GM19240 (cell line): Measurements from ENCODE around the gene SMPD2.
A peak's percentile ranks its signal among the peaks of the same experiment; 100 is the strongest.
"Not testable (repeated sequence)": the region's sequence is repeated elsewhere in the genome, so short reads cannot be mapped to it uniquely, and the experiment has no call there.

ENCODE experiments used
- DNase-seq: peaks from one replicate; pipeline ENCODE4 v3.0.0; 2011; ENCODE audit warnings: low spot score; ENCODE audit not compliant: insufficient read length

The SMPD2 gene

DNA sequence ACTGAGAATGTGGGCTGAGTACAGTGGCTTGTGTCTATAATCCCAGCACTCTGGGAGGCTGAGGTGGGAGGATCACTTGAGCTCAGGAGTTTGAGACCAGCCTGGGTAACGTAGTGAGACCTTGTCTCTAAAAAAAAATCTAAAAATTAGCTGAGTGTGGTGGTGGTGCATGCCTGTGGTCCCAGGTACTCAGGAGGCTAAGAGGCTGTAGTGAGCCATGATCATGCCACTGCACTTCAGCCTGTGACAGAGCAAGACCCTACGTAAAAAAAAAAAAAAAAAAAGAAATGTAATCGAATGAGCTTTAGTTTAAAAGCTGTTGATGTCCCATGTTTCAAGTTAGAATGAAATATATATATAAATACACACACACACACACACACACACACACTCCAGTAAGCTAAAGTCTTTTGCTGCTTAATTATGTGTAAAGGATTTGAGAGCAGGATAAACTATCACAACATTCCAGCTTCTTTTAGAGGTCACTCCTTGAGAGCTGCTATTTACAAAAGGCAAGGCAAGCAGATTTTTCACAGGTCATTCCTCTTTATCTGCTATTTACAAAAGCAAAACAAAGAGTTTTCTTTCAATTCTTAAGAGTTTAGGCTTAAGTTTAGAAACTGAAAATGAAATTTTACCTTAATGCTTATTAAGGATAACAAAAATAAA, 19.8 kb downstream of the SMPD2 start:
- no peak for DNase-seq

DNA sequence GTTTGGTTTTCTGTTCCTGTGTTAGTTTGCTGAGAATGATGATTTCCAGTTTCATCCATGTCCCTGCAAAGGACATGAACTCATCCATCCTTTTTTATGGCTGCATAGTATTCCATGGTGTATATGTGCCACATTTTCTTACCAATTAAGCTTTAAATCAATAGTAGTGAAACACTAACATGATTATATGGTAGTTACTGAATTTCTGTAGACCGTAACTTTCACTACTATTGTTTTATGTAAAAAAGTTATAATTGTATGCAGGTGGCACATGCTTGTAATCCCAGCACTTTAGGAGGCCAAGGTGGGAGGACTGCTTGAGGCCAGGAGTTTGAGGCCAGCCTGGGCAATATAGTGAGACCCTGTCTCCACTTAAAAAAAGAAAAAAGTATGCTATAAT, 20.7 kb downstream of the SMPD2 start:
- DNase-seq: not testable (repeated sequence)

DNA sequence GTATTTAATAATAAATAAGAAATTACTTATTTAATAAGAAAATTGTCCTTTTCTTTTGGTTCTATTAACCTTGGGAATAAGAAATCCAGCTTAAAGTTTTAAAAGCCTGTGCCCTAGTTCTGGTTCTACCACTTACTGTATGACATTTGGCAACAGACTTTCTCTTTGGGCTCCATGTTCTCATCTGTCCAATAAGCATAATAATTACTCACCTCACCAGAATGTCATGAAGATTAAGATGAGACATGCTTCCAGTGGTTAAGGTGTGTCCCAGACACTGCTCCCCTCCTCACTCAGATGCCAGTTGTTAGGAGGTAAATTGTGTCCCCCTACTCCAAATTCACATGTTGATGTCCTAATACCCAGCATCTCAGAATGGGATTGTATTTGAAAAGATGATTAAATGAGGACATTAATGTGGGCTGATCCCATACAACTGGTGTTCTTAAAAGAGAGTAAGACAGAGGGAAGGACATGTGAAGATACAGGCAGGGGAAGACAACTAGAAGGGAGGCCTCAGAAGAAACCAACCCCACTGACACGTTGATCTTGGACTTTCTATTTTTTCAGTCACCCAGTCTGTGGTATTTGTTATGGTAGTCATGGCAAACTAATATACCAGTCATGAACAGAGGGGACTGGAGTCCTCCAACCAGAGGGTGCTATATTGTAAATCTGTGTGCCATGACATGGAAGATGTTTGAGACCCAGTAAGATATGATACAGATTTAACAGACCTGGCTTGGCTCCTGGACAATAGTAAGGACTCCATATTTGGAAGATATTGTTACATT, 21.4 kb downstream of the SMPD2 start:
- DNase-seq: no peak

DNA sequence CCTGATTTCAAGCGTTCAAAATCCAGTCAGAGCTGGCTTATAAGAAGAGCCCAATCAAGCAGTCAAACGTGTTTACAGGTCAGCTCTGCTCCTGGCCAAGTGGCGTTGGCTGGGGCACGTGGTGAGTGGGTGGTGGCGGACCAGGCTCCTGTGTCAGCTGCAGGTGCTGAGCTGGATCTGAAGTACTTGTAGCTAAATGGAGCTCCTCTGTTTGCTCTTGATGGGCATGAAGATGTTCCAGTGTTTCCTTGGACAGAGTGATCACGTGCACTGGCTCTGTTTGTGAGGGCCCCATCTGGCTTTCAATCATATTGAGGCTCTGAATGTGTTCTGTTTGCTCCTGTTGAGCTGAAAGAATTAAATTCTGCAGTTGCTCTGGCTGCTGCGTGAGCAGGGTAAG, 25.2 kb downstream of the SMPD2 start:
- no peak for DNase-seq

DNA sequence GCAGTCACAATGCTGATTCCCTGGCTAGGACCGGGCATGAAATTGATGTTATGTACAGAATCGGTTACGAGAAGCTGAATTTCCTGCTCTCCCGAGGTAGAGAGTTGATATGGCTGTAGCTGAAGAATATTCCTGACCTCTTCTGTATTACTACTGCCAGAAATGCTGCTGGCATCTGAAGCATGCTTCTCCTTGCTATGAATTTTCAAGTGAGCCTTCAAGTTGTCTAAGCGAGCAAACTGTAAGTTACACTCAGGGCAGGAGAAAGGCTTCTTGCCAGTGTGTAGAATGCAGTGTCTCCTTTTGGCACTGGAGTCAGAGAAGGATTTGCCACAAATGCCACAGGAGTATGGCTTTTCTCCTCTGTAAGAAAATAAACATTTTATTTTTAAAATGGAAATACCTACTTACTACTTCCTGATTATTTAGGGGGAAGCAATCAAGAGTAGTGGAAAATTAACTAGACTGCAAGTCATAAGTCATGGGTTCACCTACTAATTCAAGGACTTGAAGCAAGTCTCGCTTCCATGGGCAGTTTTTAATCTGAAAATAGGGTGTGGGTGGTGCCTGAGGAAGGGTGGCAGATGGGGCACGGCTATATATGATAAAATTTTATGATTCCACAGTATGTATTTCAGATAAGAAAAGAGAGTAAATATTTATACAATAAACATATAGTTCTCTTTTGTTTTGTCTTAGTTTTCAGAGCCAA, 25.8 kb downstream of the SMPD2 start:
- DNase-seq: no peak

DNA sequence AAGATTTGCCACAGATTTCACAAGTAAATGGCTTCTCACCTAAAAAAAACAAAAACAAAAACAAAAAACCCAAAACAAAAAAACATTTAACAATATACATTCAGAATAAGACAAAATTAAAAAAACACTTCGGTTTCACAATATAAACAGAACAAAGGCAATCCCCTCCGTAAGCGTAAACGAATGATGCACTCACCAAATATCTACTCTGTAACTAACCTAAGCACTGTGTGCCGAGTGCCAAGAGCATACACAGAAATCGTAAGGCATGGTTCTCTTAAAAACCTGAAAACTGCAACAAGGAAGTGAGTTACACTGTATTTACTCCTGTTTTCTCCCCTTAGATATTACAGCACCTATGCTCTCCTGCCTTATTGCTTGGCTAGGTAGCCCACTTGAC, 27.2 kb downstream of the SMPD2 start:
- no peak for DNase-seq

DNA sequence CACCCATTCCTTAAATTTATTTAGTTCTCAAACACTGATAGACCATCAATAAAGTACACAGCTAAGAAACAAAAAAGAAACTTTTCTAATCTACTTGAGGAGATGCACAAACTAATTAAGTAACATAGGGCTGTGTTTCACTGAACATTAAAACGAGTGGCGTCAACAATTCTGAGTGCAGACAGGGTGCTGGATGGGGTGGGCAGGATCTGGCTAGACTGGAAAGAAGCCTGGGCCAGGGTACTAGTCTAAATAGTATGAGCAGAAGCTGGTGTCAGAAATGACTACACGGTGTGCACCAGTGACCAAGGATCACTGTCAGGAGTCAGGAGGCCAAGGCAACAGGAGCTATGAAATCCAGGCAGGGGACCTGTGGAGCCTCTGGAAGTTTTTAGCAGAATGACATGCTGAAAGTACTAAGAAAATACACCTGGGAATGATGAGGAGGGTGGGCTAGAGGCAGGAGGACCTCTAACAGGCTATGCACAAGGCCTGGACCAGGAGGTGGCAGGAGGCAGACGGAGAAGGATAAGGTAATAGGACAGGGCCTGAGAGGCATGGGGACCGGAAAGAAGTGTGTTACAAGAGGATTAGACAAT, 29.2 kb downstream of the SMPD2 start:
- DNase-seq: no peak

DNA sequence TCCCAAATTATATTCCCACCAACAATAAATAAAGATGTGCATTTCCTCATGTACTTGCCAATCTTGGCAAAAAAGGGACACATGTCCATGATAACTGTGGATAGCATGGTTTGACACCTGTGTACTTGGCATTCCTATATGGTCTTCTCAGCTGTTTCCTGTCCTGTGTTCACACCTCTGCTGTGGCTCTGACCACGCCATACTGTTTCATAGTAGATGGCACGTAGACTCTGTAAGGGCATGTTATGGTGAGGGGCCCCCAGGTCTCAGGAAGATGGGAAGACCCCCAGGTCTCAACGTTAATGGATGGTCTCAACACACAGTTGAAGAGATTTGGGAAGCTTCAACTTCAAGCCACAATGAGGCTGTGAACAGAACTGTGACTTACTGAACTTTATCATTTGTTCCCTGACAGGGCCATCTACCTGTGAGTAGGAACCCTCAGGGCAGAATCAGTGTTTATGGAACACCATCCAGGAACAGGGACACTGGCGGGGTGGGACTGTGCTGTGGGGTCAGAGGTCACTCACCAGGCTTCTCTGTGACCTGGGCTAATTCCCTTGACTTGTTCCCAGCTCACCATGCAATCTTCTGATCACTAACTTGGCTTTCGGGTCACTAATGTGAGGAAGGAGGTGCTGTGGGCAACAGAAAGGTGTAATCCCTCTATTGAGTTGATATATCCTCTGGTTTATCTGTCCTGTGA, 30.7 kb downstream of the SMPD2 start:
- no peak for DNase-seq

DNA sequence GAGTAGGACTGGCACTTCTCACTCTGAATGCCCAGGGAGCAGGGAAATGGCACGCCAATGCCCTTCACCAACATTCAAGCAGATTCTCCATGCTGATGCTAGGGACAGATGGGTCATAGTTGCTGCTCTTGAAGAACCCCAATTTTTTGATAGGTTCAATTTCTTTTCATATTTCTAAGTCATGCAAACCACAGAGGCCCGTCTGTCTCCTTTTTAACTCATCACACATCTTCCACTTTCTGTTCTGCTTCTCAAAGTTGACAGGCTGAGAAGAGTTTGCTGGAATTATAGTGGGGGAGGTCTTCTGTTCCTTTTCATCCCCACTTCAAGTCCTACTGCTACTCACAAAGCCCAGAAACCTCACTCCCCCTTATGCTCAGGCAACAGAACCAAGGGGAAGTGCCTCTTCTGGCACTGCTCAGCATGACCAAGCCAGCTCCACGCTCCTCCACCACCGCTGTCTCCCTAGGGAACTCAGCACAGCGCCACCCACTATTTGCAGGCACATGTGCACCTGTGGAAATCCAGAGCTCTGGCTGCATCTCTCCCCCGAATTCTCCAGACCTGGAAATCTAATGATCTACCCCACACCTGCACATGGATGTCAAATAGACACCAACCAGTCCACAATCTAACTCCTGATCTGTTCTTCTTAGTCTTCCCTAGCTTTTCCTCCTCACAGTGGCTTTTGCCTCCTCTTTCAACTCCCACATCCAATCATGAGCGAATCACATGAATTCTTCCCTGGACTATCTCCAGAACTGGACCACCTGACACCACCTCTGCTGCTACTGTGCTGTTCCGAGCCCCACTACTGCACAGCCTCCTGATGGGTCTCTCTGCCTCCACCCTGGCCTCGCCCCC, 31.8 kb downstream of the SMPD2 start:
- no peak for DNase-seq

DNA sequence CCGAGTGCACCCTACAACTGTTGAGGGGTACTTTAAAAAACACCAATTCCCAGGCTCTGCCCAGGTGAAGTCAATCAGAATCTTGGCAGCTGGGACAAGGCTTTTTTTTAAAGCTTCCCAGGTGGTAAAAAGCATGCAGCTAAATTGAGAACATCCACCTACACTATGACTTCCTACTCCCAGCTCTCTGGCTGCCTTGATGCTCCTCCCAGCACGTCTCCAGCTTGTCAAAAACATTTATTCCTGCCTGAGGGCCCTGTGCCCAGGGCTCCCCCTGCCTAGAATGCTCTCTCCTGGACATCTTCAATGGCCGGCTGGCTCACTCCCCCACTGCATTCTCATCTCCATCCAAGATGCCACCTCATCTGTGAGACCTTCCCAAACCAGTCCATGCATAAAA, 32.6 kb downstream of the SMPD2 start:
- no peak for DNase-seq

DNA sequence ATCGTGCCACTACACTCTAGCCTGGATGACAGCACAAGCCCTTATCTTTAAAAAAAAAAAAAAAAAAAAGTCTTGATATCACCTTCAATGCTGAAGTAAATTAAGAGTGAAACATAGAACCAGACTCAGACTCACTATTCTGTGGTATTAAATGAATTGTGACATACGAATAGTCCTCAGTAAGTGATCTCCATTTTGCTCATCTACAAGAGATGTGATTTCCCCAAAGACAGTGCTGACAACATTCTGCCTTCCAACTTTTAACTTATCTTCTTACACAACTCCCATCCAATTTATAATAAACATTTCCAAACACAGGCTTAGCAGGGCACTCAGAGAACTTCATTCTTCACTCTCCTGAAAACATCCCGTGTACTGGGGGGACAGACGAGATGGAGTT, 34.5 kb downstream of the SMPD2 start:
- DNase-seq: no peak

DNA sequence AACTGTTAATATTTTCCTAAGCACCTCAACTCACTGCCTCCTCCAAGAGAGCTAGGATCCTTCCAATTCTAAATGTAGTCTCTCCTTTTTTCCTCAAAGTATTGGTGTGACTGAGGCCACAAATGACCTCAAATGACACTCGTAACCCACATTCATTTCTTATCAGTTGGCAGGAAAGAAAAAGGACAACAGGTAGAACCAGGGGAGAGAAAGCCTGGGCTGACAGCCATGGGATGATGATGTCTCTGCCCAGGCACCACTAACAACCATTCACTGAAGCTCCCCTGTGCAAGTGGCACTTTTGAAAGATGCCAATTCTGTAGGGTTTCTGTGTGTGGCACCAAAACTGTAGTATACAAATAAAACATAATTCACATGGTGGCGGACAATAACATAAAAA, 35.1 kb downstream of the SMPD2 start:
- no peak for DNase-seq

DNA sequence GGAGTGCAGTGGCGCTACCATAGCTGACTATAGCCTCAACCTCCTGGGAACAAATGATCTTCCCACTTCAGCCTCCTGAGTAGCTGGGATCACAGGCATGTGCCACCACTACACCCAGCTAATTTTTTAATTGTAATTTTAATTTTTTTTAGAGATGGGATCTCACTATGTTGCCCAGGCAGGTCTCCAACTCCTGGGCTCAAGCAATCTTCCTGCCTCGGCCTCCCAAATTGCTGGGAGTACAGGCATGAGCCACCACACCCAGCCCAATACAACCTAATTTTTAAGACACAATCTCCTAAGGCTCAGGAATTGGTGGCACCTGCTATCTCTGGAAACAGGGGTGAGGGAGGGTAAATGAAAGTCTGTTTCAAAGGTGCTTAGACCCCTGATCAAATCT, 36.7 kb downstream of the SMPD2 start:
- no peak for DNase-seq

DNA sequence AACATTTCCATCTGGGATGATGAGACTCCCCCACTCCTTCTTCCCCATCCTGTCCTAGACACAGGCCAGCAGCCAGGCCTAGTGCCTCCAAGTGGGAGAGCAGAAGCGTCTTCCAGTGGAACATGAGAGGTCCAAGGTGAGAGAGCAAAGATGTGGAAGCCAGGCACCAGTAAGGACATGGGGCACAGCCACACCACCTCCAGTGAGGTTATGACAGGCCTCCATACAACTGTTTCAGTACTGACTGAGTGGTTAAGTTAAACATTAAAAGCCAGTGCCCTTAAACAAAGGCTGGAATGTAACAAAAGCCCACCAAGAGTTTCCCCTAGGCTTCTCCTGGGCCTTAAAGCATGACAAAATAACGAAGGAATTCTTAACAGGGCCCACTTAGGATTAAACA, 37.2 kb downstream of the SMPD2 start:
- no peak for DNase-seq

DNA sequence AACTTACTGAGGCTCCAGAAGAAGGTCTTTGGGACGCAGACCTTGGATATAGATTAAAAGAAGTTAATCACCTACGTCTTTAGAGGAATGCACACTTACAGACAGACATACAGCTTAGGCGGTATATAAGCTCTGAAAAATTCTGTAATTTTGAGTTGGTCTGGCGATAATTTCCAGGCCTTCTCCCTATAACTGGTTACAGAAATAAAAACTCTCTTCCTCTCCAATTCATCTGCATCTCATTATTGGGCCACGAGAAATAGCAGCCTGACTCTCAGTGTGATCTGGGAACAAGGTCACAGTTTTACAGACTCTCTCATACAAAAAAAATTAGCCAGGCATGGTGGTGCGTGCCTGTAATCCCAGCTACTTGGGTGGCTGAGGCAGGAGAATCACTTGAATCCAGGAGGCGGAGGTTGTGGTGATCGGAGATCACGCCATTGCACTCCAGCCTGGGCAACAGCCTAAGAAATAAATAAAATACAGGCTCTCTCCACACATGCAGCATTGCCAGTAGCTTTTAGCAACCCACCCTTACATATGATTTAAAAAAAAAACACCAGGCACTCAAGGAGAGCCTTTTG, 37.8 kb downstream of the SMPD2 start:
- no peak for DNase-seq

DNA sequence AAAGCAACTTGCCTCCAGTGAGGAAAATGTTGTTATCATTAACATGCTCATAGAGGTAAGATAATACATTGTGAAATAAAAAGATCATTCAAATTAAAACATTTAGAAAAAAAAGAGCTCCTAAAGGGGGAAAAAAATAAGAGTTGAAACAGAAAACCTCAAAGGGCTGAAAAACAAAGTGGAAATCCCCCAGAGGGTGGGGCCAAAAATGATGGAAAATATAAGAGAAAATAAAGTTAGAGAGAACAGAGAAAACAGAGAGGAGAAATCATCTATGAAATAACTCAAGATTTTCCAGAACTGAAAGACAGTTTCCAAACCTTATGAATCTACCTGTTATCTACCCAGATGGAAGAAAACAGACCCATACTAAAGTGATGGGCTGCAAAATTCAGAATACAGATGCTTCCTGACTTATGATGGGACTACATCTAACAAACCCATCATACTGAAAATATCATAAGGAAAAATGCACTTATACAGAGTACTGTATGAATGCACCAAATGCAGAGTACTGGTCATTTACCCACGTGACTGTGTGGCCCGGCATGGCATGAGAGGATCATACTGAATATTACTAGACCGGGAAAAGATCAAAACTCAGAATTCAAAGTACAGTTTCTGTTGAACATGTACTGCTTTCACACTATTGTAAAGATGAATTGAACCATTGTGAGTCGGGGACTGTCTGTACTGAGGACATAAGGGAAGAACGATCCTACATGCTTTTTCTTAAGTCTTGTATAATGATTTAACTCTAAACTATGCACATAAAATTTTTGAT, 38.5 kb downstream of the SMPD2 start:
- no peak for DNase-seq

DNA sequence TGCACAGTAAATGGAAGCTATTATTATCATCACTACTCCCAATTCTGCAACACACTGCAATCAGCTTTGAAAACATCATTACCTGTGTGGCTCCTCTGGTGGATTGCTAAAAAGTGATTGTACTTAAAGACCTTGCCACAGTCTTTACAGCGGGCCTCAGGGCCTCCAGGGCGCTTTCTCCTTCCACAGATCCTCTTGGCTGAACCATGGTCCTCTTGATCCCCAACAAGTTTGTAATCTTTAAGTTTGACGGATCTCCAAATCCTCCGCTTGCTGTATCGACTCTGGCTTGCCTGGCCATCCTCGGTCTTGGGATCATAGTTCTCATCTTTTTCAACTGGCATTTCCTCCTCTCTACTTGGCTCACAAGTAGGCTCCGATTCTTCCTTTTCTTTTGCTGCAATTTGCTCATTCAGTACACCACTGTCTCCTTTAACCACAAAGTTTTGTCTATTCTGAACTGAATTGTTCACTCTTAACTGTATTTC, 40.5 kb downstream of the SMPD2 start:
- no peak for DNase-seq

DNA sequence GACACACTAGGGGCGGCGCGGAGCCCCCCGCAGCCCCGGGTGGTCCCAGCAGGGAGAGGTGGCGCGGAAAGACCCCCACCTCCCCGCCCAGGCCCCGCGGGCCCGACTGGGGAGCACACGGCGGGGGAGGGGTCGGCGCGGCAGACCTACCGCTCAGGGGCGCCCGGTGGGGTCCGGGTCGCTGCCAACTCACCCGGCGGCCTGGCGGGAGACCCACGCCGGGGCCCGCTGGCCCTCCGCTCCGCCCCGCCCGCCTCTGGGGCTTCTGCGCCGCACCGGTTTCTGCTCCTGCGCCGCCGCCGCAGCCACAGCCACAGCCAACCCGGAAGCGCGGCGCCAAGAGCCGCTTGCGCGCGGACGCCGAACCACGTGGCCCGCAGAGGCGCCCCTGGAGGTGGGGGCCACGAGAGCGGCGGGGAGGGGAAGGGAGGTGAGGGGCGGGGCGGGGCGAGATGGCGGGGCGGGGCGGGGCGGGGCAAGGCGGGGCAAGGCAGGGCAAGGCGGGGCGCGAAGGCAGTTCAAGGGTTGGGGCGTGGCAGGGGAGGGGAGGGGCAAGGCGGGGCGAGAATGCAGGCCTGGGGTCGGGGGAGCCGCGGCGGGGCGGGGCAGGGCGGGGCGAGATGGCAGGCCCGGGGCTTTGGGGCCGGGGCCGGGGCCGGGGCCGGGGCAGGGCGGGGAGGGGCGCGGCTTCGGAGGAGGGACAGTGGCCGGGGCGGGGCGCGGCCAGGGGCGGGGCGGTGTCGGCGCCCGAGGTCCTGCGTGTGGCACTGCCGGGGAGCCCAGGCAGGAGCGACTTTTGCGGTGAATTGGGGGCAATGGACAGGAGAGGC, 42.6 kb downstream of the SMPD2 start, which contains the start of gene ZBTB24:
TSS of gene ZBTB24 (minus strand) at position 315 of the 830 bp plus-strand sequence. CDS start 1,193 bp downstream, outside the sequence.
- peak; percentile 77 for DNase-seq
